HepG2 (cell line): Measurements from ENCODE around the gene CASKIN2. TPM values are rescaled to one million over a fixed set of nuclear protein-coding genes. Genes with fewer than 3 reads are reported as not detected.

Source experiments
- ASH2L ChIP-seq: fragments of 300-600, 200-600 bp; sonication (generic); IDR thresholded peaks from 2 replicates; pipeline ENCODE4 v1.7.0; 2017; ENCODE audit warnings: low read depth, mild to moderate bottlenecking, moderate library complexity, mixed read lengths, low read length; ENCODE audit not compliant: insufficient read length
- FOXP1 ChIP-seq, 2 experiments: fragments of 450-650 bp in 1 of 2; IDR thresholded peaks; 2 replicates each; pipeline ENCODE4 v1.6.1; 2017 to 2018; ENCODE audit warnings: antibody characterized with exemption in 1 of 2
- KDM5A ChIP-seq: fragments of 200-600 bp; sonication (generic); IDR thresholded peaks from 2 replicates; pipeline ENCODE4 v1.7.0; 2018; ENCODE audit warnings: antibody characterized with exemption, mild to moderate bottlenecking, low read length, borderline replicate concordance
- KMT2A ChIP-seq: sonication (generic); formaldehyde crosslinking; IDR thresholded peaks from 2 replicates; pipeline ENCODE4 v1.4.0; 2020; ENCODE audit warnings: missing genetic modification reagents
- MIXL1 ChIP-seq: IDR thresholded peaks from 2 replicates; pipeline ENCODE4 v1.6.1; 2016
- RBM39 ChIP-seq: fragments of 200-400 bp; formaldehyde crosslinking; IDR thresholded peaks from one replicate; pipeline ENCODE4 v1.6.1; 2018; ENCODE audit warnings: antibody characterized with exemption, mild to moderate bottlenecking, low read depth, low read length; ENCODE audit not compliant: poor library complexity, severe bottlenecking
- REL ChIP-seq: sonication (generic); formaldehyde crosslinking; conservative IDR thresholded peaks from 2 replicates; pipeline ENCODE4 v1.8.0; 2022; ENCODE audit warnings: mild to moderate bottlenecking, missing genetic modification reagents, moderate library complexity
- SMAD3 ChIP-seq: sonication (generic); formaldehyde crosslinking; IDR thresholded peaks from 2 replicates; pipeline ENCODE4 v1.4.0; 2020; ENCODE audit warnings: missing genetic modification reagents
- SNRNP70 ChIP-seq: fragments of 200-400 bp; formaldehyde crosslinking; IDR thresholded peaks from 2 replicates; pipeline ENCODE4 v1.6.1; 2017; ENCODE audit warnings: mild to moderate bottlenecking, low read depth, low read length, moderate library complexity
- SRF ChIP-seq: IDR thresholded peaks from 2 replicates; pipeline ENCODE4 v1.6.1; 2011; ENCODE audit warnings: mild to moderate bottlenecking, low read depth, low read length, moderate library complexity
- TBX2 ChIP-seq: sonication (generic); formaldehyde crosslinking; IDR thresholded peaks from 2 replicates; pipeline ENCODE4 v1.5.0; 2020; ENCODE audit warnings: missing genetic modification reagents, mild to moderate bottlenecking, borderline replicate concordance
- TOE1 ChIP-seq: sonication (generic); formaldehyde crosslinking; IDR thresholded peaks from 2 replicates; pipeline ENCODE4 v1.4.0; 2020; ENCODE audit warnings: mild to moderate bottlenecking, missing genetic modification reagents
- ZMYM4 ChIP-seq: sonication (generic); formaldehyde crosslinking; IDR thresholded peaks from 2 replicates; pipeline ENCODE4 v1.8.1; 2023; ENCODE audit warnings: mild to moderate bottlenecking, missing genetic modification reagents
- ZNF678 ChIP-seq: sonication (generic); formaldehyde crosslinking; IDR thresholded peaks from 2 replicates; pipeline ENCODE4 v1.4.0; 2020; ENCODE audit warnings: mild to moderate bottlenecking, missing genetic modification reagents
- ZNF7 ChIP-seq: IDR thresholded peaks from 2 replicates; pipeline ENCODE4 v1.6.1; 2016; ENCODE audit warnings: missing biosample characterization, missing genetic modification reagents
- polyA plus RNA-seq, 8 experiments: library from polyadenylated mRNA; depleted of rRNA in 3 of 8; stranded (reverse) in 7 of 8; unstranded in 1 of 8; fragments of >200 nt; fragmentation: Illumina TruSeq in 4 of 8; extraction: Trizol in 4 of 8; gene quantifications; 2 replicates each; pipeline versions ENCODE4 v1.2.1 to v1.2.3, GENCODE V29; 2011 to 2016; ENCODE audit warnings: low read depth in 4 of 8, missing spikeins in 1 of 8, mixed read lengths in 1 of 8; ENCODE audit not compliant: insufficient read depth in 1 of 8
- total RNA-seq, 5 experiments: library from RNA; depleted of rRNA; stranded (reverse); fragments of >200 nt; fragmentation: Illumina TruSeq; extraction: Trizol; gene quantifications; 2 replicates each; pipeline ENCODE4 v1.2.3, GENCODE V29; 2016; ENCODE audit warnings: low read depth in 1 of 5
- TF ChIP-seq, protein P1 (sequence below): sonication (generic); formaldehyde crosslinking; IDR thresholded peaks from 2 replicates; pipeline ENCODE4 v1.5.0; 2020; ENCODE audit warnings: mild to moderate bottlenecking, missing genetic modification reagents, borderline replicate concordance
- TF ChIP-seq, protein P2 (sequence below): sonication (generic); formaldehyde crosslinking; IDR thresholded peaks from 2 replicates; pipeline ENCODE4 v1.4.0; 2020; ENCODE audit warnings: missing genetic modification reagents, borderline replicate concordance
- TF ChIP-seq, protein P3 (sequence below): IDR thresholded peaks from 2 replicates; pipeline ENCODE4 v1.6.1; 2016
- TF ChIP-seq, protein P4 (sequence below): sonication (generic); formaldehyde crosslinking; IDR thresholded peaks from 2 replicates; pipeline ENCODE4 v1.5.1; 2020; ENCODE audit warnings: missing genetic modification reagents, mild to moderate bottlenecking, borderline replicate concordance

Gene CASKIN2
- total and polyA plus RNA-seq, 2 of the 13 experiments (the other 11 are each of a cell fraction or from before 2014, with no cell fraction given) = 5.2 to 7.8 TPM

DNA sequence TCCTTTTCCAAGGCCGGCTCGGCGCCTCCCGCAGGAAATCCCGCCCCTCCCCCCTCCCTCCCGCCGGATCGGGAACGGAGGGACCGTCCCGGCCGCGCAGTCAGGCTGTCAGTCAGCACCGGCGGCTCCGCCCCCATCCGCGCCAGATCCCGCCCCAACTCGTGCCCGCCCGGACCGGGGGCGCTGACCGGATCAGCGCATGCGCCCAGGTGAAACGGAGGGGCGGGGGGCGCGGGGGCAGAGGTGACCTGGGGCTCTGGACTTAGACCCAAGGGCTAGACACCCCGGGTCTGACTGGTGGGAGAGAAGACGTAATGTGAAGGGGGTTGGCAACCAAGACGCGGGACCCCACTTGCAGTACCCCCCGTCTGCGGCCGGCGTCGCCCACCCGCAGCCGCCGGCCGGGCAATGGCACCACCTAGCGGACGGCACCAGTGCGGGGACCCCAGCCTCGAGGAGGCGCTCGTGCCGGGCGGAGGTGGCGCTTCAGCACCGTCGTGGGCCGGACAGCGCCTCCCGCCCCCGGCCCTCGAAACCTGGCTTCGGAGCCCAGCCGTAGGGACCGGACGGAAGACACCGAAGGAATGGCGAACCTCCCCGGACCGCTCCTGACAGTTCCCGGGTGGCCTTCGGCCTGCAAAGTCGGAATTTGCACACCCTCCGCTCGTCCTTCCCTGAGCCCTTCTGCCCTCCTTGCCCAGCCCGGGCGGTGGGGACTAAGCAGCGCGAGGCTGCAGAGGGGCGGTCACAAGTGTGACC is at the start of gene CASKIN2 (continued):
- TF ChIP-seq, protein P1, sequence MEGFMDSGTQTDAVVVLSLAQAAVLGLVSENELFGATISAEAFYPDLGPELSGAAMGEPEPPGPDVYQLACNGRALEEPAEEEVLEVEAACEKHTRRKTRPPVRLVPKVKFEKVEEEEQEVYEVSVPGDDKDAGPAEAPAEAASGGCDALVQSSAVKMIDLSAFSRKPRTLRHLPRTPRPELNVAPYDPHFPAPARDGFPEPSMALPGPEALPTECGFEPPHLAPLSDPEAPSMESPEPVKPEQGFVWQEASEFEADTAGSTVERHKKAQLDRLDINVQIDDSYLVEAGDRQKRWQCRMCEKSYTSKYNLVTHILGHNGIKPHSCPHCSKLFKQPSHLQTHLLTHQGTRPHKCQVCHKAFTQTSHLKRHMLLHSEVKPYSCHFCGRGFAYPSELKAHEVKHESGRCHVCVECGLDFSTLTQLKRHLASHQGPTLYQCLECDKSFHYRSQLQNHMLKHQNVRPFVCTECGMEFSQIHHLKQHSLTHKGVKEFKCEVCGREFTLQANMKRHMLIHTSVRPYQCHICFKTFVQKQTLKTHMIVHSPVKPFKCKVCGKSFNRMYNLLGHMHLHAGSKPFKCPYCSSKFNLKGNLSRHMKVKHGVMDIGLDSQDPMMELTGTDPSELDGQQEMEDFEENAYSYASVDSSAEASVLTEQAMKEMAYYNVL = peak; percentile 86
- TF ChIP-seq, protein P2, sequence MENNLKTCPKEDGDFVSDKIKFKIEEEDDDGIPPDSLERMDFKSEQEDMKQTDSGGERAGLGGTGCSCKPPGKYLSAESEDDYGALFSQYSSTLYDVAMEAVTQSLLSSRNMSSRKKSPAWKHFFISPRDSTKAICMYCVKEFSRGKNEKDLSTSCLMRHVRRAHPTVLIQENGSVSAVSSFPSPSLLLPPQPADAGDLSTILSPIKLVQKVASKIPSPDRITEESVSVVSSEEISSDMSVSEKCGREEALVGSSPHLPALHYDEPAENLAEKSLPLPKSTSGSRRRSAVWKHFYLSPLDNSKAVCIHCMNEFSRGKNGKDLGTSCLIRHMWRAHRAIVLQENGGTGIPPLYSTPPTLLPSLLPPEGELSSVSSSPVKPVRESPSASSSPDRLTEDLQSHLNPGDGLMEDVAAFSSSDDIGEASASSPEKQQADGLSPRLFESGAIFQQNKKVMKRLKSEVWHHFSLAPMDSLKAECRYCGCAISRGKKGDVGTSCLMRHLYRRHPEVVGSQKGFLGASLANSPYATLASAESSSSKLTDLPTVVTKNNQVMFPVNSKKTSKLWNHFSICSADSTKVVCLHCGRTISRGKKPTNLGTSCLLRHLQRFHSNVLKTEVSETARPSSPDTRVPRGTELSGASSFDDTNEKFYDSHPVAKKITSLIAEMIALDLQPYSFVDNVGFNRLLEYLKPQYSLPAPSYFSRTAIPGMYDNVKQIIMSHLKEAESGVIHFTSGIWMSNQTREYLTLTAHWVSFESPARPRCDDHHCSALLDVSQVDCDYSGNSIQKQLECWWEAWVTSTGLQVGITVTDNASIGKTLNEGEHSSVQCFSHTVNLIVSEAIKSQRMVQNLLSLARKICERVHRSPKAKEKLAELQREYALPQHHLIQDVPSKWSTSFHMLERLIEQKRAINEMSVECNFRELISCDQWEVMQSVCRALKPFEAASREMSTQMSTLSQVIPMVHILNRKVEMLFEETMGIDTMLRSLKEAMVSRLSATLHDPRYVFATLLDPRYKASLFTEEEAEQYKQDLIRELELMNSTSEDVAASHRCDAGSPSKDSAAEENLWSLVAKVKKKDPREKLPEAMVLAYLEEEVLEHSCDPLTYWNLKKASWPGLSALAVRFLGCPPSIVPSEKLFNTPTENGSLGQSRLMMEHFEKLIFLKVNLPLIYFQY (CRISPR knock-in tag) = peak; percentile 92
- TF ChIP-seq SNRNP70 (no peak), SRF (peak; percentile 49; the same call in 1 of the 2 replicates), ASH2L (peak; percentile 69), RBM39 (no peak), ZNF678 (CRISPR knock-in tag) (peak; percentile 98), MIXL1 (peak; percentile 78), KDM5A (peak; percentile 61; the same call in 1 of the 2 replicates), KMT2A (CRISPR knock-in tag) (0 out of 2 replicates have a peak, but pooled peaks have one; percentile 18), ZNF7 (CRISPR knock-in tag) (peak; percentile 59; the same call in 1 of the 2 replicates), TOE1 (peak; percentile 98; the same call in 1 of the 2 replicates), REL (CRISPR knock-in tag) (peak; percentile 82; the same call in 1 of the 2 replicates), TBX2 (CRISPR knock-in tag) (peak; percentile 95), ZMYM4 (CRISPR knock-in tag) (peak; percentile 39), SMAD3 (peak; percentile 63; the same call in 1 of the 2 replicates), FOXP1 (IDR thresholded peaks at IDR 0.05) (no peak), FOXP1 (CRISPR knock-in tag; IDR thresholded peaks at IDR 0.05) (peak; percentile 17; the same call in 1 of the 2 replicates)
- TF ChIP-seq, protein P3, sequence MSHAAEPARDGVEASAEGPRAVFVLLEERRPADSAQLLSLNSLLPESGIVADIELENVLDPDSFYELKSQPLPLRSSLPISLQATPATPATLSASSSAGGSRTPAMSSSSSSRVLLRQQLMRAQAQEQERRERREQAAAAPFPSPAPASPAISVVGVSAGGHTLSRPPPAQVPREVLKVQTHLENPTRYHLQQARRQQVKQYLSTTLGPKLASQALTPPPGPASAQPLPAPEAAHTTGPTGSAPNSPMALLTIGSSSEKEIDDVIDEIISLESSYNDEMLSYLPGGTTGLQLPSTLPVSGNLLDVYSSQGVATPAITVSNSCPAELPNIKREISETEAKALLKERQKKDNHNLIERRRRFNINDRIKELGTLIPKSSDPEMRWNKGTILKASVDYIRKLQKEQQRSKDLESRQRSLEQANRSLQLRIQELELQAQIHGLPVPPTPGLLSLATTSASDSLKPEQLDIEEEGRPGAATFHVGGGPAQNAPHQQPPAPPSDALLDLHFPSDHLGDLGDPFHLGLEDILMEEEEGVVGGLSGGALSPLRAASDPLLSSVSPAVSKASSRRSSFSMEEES (CRISPR knock-in tag) = peak; percentile 92
- TF ChIP-seq, protein P4, sequence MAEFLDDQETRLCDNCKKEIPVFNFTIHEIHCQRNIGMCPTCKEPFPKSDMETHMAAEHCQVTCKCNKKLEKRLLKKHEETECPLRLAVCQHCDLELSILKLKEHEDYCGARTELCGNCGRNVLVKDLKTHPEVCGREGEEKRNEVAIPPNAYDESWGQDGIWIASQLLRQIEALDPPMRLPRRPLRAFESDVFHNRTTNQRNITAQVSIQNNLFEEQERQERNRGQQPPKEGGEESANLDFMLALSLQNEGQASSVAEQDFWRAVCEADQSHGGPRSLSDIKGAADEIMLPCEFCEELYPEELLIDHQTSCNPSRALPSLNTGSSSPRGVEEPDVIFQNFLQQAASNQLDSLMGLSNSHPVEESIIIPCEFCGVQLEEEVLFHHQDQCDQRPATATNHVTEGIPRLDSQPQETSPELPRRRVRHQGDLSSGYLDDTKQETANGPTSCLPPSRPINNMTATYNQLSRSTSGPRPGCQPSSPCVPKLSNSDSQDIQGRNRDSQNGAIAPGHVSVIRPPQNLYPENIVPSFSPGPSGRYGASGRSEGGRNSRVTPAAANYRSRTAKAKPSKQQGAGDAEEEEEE (CRISPR knock-in tag) = peak; percentile 98
